ENCODE measurements around the gene BAZ2B.

The BAZ2B gene

DNA sequence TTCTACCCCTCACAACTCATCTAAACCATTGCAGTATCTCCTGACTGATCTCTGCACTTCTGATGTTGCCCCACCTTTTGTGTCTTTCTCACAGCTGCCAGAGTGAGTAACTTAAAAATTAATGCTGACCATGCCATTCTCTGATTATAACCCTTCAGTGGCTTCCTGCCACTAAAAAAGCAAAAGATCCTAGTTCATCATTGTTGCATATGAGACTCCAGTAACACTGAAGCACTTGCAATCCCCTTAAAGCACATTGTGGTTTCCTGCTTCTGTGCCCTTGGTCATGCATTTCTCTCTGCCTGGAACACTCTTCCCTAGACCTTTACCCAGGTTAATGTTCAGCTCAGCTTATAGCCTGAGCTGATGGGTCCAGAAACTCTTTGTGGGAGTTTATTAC, 234.8 kb downstream of the BAZ2B start:
- TF ChIP-seq, protein P1, sequence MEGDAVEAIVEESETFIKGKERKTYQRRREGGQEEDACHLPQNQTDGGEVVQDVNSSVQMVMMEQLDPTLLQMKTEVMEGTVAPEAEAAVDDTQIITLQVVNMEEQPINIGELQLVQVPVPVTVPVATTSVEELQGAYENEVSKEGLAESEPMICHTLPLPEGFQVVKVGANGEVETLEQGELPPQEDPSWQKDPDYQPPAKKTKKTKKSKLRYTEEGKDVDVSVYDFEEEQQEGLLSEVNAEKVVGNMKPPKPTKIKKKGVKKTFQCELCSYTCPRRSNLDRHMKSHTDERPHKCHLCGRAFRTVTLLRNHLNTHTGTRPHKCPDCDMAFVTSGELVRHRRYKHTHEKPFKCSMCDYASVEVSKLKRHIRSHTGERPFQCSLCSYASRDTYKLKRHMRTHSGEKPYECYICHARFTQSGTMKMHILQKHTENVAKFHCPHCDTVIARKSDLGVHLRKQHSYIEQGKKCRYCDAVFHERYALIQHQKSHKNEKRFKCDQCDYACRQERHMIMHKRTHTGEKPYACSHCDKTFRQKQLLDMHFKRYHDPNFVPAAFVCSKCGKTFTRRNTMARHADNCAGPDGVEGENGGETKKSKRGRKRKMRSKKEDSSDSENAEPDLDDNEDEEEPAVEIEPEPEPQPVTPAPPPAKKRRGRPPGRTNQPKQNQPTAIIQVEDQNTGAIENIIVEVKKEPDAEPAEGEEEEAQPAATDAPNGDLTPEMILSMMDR (conservative IDR thresholded peaks at IDR 0.05; ENCODE audit: low read length), result no peak
- no peak overlapping the region for H3K4me3 ChIP-seq (ENCODE audit: low read length)
- DNase-seq (ENCODE audit: low read depth), result no peak

DNA sequence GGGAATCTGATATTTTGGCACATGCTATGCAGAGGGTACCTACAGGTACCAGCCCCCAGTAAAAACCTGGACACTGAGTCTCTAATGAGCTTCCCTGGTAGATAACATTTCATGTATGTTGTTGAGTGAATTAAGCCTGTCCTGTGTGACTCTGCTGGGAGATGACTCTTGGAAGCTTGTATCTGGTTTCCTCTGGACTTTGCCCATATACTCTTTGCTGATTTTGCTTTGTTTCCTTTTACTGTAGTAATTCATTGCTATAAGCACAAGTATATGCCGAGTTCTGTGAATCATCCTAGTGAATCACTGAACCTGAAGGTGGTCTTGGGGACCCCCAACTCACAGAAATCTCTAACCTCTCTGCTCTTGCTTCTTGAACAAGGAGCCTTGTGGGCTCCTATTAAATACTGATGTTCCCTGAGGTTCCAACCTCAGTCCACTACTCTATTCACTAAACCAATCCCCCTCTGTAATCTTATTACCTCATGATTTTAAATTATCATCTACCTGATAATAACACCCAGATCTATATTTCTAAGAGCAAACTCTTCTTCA, 235.6 kb downstream of the BAZ2B start:
- no peak overlapping the region for H3K4me3 ChIP-seq (ENCODE audit: low read length)
- TF ChIP-seq, protein P1 (conservative IDR thresholded peaks at IDR 0.05; ENCODE audit: low read length), result no peak
- DNase-seq (ENCODE audit: low read depth), result no peak

DNA sequence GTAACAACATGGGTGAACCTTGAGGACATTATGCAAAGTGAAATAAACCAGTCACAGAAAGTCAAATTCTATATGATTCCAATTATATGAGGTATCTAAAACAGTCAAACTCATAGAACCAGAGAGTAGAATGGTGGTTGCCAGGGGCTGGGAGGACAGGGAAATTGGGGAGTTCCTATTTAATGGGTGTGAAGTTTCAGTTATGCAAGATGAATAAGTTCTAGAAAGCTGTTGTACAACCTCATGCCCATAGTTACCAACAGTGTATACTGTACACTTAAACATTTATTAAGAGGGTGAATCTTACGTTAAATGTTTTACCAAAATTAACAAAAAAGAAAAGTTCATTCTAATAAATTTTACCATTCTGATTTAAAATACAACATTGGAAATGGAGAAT, 237.2 kb downstream of the BAZ2B start:
- TF ChIP-seq, protein P1 (conservative IDR thresholded peaks at IDR 0.05; ENCODE audit: low read length), result no peak
- no peak overlapping the region for H3K4me3 ChIP-seq (ENCODE audit: low read length)
- DNase-seq (ENCODE audit: low read depth), result no peak

DNA sequence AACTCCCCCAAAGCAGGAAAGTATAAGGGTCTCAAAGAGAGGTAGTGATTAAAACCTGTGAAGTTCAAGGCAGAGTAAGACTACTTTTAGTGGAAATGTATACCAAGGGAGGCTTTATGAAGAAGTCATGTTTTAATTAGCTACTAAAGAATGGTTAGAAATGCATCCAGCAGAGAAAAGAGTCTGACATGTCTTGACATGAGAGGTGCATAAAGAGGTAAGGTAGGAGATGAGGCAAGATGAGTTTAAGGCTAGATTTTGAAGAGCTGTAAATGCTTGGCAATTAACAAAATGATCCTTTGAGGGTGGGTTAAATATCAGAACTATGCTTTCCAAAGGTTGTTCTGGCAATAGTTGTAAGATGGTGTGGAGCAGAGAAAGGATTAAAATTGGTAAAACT, 241.1 kb downstream of the BAZ2B start:
- no peak overlapping the region for H3K4me3 ChIP-seq (ENCODE audit: low read length)
- TF ChIP-seq, protein P1 (conservative IDR thresholded peaks at IDR 0.05; ENCODE audit: low read length), result no peak
- DNase-seq (ENCODE audit: low read depth), result no peak

DNA sequence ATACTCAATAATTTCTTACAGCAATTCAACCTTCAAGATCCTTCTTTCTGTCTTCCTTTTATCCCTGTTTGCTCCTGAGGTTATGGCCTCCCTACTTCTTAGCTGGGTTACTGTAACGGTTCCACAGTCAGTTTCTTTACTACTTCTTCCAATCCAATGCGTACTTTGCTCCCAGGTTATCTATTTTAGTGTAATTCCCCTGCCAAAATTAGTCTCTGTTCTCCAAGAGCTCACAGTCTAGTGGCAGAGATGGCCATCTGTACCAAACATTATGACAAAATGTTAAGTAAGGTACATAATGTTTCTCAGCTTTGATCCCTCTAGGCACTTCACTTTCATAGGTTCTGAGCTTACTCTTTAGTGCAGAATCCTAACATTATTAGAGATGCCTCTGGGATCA, 244.8 kb downstream of the BAZ2B start:
- H3K4me3 ChIP-seq (ENCODE audit: low read length), result no peak overlapping the region
- DNase-seq (ENCODE audit: low read depth), result no peak
- TF ChIP-seq, protein P1 (conservative IDR thresholded peaks at IDR 0.05; ENCODE audit: low read length), result no peak

DNA sequence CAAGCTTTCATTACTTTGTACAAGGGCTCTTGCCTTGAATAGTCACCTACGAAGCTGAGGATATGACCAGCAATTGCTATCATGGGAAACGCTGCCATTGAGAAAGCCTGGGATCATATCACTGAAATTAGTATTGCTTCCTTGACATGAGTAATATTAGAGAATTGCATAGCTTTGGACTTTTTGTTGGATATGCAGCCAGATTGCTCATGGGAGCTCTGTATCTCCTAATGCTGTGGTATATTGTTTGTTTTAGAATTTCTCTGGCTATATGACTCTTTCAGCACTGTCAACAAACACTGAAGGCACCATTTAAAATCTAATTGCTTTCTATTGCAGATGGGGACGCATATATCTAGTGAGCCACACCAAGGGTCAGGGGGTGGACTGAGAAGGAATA, 249.8 kb downstream of the BAZ2B start:
- no peak overlapping the region for H3K4me3 ChIP-seq (ENCODE audit: low read length)
- DNase-seq (ENCODE audit: low read depth), result no peak
- TF ChIP-seq, protein P1 (conservative IDR thresholded peaks at IDR 0.05; ENCODE audit: low read length), result no peak

DNA sequence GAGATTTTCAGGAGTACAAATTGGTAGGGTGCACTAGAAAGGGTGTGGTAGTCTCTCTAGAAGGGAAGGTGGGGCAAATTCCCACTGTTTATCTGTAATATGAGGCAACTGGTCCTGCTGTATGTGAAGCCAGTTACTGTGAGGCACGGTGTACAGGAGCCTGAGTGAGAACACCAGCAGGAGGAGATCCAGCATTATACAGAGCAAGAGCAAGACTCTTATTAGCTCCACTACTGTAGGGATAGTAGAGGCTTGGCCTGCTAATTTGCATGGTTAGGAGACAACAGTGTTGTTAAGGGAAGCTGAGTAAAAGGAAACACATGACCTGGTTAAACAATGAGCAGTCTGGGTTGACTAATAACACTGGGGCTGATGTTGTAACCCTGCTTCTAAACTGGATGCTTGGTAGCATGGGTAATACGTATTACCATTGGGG, 253.5 kb downstream of the BAZ2B start:
- peak; percentile 23 for DNase-seq (ENCODE audit: low read depth)
- TF ChIP-seq, protein P1 (conservative IDR thresholded peaks at IDR 0.05; ENCODE audit: low read length), result no peak
- H3K4me3 ChIP-seq (ENCODE audit: low read length), result no peak overlapping the region
